CD4-positive, alpha-beta T cell treated with Interleukin-15 for 1 hour (primary cell): ENCODE data around the gene DEDD2.

ENCODE experiments used
- DNase-seq: peaks from one replicate; pipeline ENCODE4 v3.0.0-alpha.2; 2020

Gene DEDD2

GRCh38 chr19:42197375-42197817 lies 20.1 kb downstream of the DEDD2 start:
- DNase-seq, result peak; percentile 42

- no peak for DNase-seq
Observed at GRCh38 chr19:42196011-42197001, 21.2 kb downstream of the DEDD2 start.

- no peak for DNase-seq
Observed at GRCh38 chr19:42193706-42194105, 23.8 kb downstream of the DEDD2 start.

GRCh38 chr19:42193294-42193693 lies 24.2 kb downstream of the DEDD2 start:
- no peak for DNase-seq

- DNase-seq, result no peak
Observed at GRCh38 chr19:42191855-42192254, 25.6 kb downstream of the DEDD2 start.

GRCh38 chr19:42191330-42191729 lies 26.1 kb downstream of the DEDD2 start:
- DNase-seq, result no peak

GRCh38 chr19:42189133-42189532 lies 28.3 kb downstream of the DEDD2 start:
- DNase-seq, result no peak

- DNase-seq, result no peak
Observed at GRCh38 chr19:42188665-42189064, 28.8 kb downstream of the DEDD2 start.

- DNase-seq, result peak; percentile 58
Observed at GRCh38 chr19:42185277-42185676, 32.2 kb downstream of the DEDD2 start.

GRCh38 chr19:42184401-42184861 lies 33.0 kb downstream of the DEDD2 start:
- peak; percentile 69 for DNase-seq

- DNase-seq, result no peak
Observed at GRCh38 chr19:42178791-42179674, 38.4 kb downstream of the DEDD2 start.

GRCh38 chr19:42177686-42178019 lies 39.8 kb downstream of the DEDD2 start:
- no peak for DNase-seq

- DNase-seq, result peak; percentile 79
Observed at GRCh38 chr19:42176990-42177685, 40.3 kb downstream of the DEDD2 start.

GRCh38 chr19:42176649-42176989 lies 40.9 kb downstream of the DEDD2 start:
- DNase-seq, result no peak

GRCh38 chr19:42175952-42176648 lies 41.4 kb downstream of the DEDD2 start:
- no peak for DNase-seq

- DNase-seq, result no peak
Observed at GRCh38 chr19:42174958-42175734, 42.3 kb downstream of the DEDD2 start.

GRCh38 chr19:42174188-42174587 lies 43.3 kb downstream of the DEDD2 start:
- DNase-seq, result no peak

- DNase-seq, result no peak
Observed at GRCh38 chr19:42173695-42174094, 43.8 kb downstream of the DEDD2 start.

GRCh38 chr19:42172261-42172660 lies 45.2 kb downstream of the DEDD2 start:
- DNase-seq, result no peak

GRCh38 chr19:42170715-42171114 lies 46.8 kb downstream of the DEDD2 start:
- DNase-seq, result no peak
